Uterus (tissue), 4 donors: Measurements from ENCODE around the gene FFAR3. TPM values are rescaled to one million over a fixed set of nuclear protein-coding genes. Genes with fewer than 3 reads are reported as not detected.

ENCODE experiments used
- DNase-seq, 2 donors: peaks; one replicate each; pipeline ENCODE4 v3.0.0-alpha.2; 2019 to 2020
- H3K27ac ChIP-seq, 2 donors: fragments of 200-600 bp; sonication (generic); 1 replicate in 1 of 2; 2 replicates in 1 of 2; pipeline ENCODE4 v1.5.1; 2016 to 2018
- H3K27me3 ChIP-seq, 2 donors: fragments of 200-600 bp; sonication (generic); one replicate each; pipeline ENCODE4 v1.5.1; 2018 to 2019; ENCODE audit warnings: control low read depth in 1 of 2
- H3K36me3 ChIP-seq, 2 donors: fragments of 200-600 bp; sonication (generic); one replicate each; pipeline ENCODE4 v1.5.1; 2019; ENCODE audit warnings: control low read depth in 1 of 2
- H3K4me1 ChIP-seq, 2 donors: fragments of 200-600 bp; sonication (generic); one replicate each; pipeline ENCODE4 v1.5.1; 2018 to 2019; ENCODE audit warnings: control low read depth in 1 of 2
- H3K4me3 ChIP-seq, 2 donors: fragments of 200-600 bp; sonication (generic); 1 replicate in 1 of 2; 2 replicates in 1 of 2; pipeline ENCODE4 v1.5.1; 2018 to 2019; ENCODE audit warnings: mild to moderate bottlenecking in 1 of 2
- H3K9me3 ChIP-seq, 2 donors: fragments of 200-600 bp; sonication (generic); one replicate each; pipeline ENCODE4 v1.5.1; 2019; ENCODE audit warnings: control low read depth in 1 of 2
- CTCF ChIP-seq, 4 experiments: fragments of 200-600 bp in 2 of 4; fragments of 450-650 bp in 2 of 4; sonication (generic) in 2 of 4; IDR thresholded peaks; one replicate each; pipeline ENCODE4 v1.5.1; 2016 to 2019; ENCODE audit warnings: antibody characterized with exemption in 4 of 4, mild to moderate bottlenecking in 2 of 4, moderate library complexity in 1 of 4
- POLR2A ChIP-seq, 2 donors: fragments of 450-650 bp; IDR thresholded peaks; one replicate each; pipeline ENCODE4 v1.6.1; 2016; ENCODE audit warnings: antibody characterized with exemption in 2 of 2, mild to moderate bottlenecking in 1 of 2, moderate library complexity in 1 of 2
- intact Hi-C: fragments of 100-400 bp; cut with DNase I; formaldehyde crosslinking; loops from one replicate; pipeline ENCODE4 v1.15.1; 2023; ENCODE audit warnings: low total_unique reads
- total RNA-seq, 4 donors: library from RNA; depleted of rRNA in 3 of 4; stranded (reverse); fragments of >200 nt in 3 of 4; gene quantifications; one replicate each; pipeline versions ENCODE4 v1.1.0 to v1.2.4, GENCODE V29; 2014 to 2023
- donor health status: DM: yes; HTN: yes; CAD: no.

Gene FFAR3
- total RNA-seq, 4 donors from 2014 or later, result not detected

DNA sequence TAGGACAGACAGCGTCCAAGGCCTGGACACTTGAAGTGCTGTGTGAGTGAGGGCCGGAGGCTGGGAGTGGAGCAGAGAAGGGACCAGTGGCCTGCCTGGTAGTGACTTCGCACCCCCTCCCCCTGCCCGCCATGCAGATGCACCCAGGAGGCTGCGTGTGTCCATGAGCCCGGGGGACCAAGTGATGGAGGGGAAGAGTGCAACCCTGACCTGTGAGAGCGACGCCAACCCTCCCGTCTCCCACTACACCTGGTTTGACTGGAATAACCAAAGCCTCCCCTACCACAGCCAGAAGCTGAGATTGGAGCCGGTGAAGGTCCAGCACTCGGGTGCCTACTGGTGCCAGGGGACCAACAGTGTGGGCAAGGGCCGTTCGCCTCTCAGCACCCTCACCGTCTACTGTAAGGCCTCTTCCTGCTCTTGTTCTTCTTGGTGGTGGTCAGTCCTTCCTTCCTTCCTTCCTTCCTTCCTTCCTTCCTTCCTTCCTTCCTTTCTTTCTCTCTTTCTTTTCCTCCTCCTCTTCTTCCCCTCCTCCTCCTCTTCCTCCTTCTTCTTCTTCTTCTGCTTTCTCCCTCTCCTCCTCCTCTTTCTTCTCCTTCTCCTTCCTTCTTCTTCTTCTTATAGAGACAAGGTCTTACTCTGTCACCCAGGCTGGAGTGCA lies 16.6 kb upstream of the FFAR3 start:
- no peak overlapping the region for H3K4me3 ChIP-seq
- TF ChIP-seq CTCF (IDR thresholded peaks at IDR 0.05), result no peak
- no peak for TF ChIP-seq POLR2A (IDR thresholded peaks at IDR 0.05)
- no peak for DNase-seq
- no peak overlapping the region for H3K27ac ChIP-seq
- H3K36me3 ChIP-seq, result no peaks in the 10 kb centered on the region
- intact Hi-C loops, result no loop called here
- no peaks in the 10 kb centered on the region for H3K9me3 ChIP-seq
- no peaks in the 10 kb centered on the region for H3K27me3 ChIP-seq
- H3K4me1 ChIP-seq, result no peaks in the 10 kb centered on the region

DNA sequence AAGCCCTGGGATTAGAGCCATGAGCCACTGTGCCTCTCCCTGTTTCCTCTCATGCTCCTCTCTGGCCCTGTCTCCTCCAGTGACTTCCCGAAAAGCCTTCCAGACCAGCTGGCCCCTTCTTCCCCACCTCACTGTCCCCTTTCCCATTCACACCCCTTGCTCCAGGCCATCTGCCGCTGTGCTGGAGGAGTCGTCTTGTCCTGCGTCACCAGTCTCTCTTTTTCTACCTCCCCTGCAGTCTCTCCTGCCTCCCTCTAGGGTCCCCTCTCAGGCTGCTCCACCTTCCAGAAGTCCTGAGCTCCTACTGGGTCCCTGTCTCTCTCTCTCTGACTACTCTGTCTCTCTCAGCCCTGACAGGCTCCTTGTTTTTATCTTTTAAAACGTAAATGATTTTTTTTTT lies 15.8 kb upstream of the FFAR3 start:
- Histone ChIP-seq H3K9me3 (no peaks in the 10 kb centered on the region), H3K27me3 (no peaks in the 10 kb centered on the region), H3K36me3 (no peaks in the 10 kb centered on the region), H3K27ac (no peak overlapping the region), H3K4me1 (no peaks in the 10 kb centered on the region), H3K4me3 (no peak overlapping the region)
- intact Hi-C loops, result no loop called here
- TF ChIP-seq CTCF (IDR thresholded peaks at IDR 0.05) (no peak), POLR2A (IDR thresholded peaks at IDR 0.05) (no peak)
- no peak for DNase-seq

- TF ChIP-seq CTCF (IDR thresholded peaks at IDR 0.05) (no peak), POLR2A (IDR thresholded peaks at IDR 0.05) (no peak)
- Histone ChIP-seq H3K27ac (no peak overlapping the region), H3K36me3 (no peaks in the 10 kb centered on the region), H3K4me3 (no peak overlapping the region), H3K9me3 (no peaks in the 10 kb centered on the region), H3K27me3 (no peaks in the 10 kb centered on the region), H3K4me1 (no peaks in the 10 kb centered on the region)
- DNase-seq, result no peak
- intact Hi-C loops, result no loop called here
These were observed 13.7 kb upstream of the FFAR3 start for GRCh38 chr19:35344511-35345031.

GRCh38 chr19:35345671-35346111 lies 12.6 kb upstream of the FFAR3 start:
- DNase-seq, result no peak
- Histone ChIP-seq H3K27ac (no peak overlapping the region), H3K4me3 (no peak overlapping the region), H3K36me3 (no peaks in the 10 kb centered on the region), H3K4me1 (no peaks in the 10 kb centered on the region), H3K27me3 (no peaks in the 10 kb centered on the region), H3K9me3 (no peaks in the 10 kb centered on the region)
- intact Hi-C loops, result no loop called here
- TF ChIP-seq POLR2A (IDR thresholded peaks at IDR 0.05) (no peak), CTCF (IDR thresholded peaks at IDR 0.05) (no peak)

- Histone ChIP-seq H3K9me3 (no peaks in the 10 kb centered on the region), H3K27me3 (no peaks in the 10 kb centered on the region), H3K4me3 (no peak overlapping the region), H3K4me1 (no peaks in the 10 kb centered on the region), H3K36me3 (no peaks in the 10 kb centered on the region), H3K27ac (no peak overlapping the region)
- intact Hi-C loops, result no loop called here
- TF ChIP-seq POLR2A (IDR thresholded peaks at IDR 0.05) (no peak), CTCF (IDR thresholded peaks at IDR 0.05) (no peak)
- DNase-seq, result no peak
These were observed 11.8 kb upstream of the FFAR3 start for GRCh38 chr19:35346193-35347052.
